Endothelial cell of umbilical vein (primary cell): ENCODE results near the gene SS18L1. TPM values are rescaled to one million over a fixed set of nuclear protein-coding genes. Genes with fewer than 3 reads are reported as not detected.

ENCODE experiments used
- BruUV-seq: library from RNA; stranded (reverse); fragments of 400-500 nt; replicated peaks from 2 replicates; lab custom pipeline; 2021; lab: Mats Ljungman, UMichigan
- CTCF ChIA-PET: fragments of 300-600, 350-600 bp; sonication (Branson Sonifier 250); formaldehyde crosslinking; loops from one replicate; lab custom pipeline; 2021; ENCODE audit warnings: antibody characterized with exemption, inconsistent platforms; lab: Charles Lee
- POLR2A ChIA-PET: fragments of 300-600, 350-600 bp; sonication (Branson Sonifier 250); formaldehyde crosslinking; loops from one replicate; lab custom pipeline; 2021; ENCODE audit warnings: antibody characterized with exemption, inconsistent platforms; lab: Charles Lee
- DNase-seq: peaks from one replicate; pipeline ENCODE4 v3.0.0-alpha.2; 2011; ENCODE audit warnings: low read depth, low spot score
- FAIRE-seq: peaks from 2 replicates; lab custom pipeline; 2011; peaks lifted over from hg19 to GRCh38; lab: Jason Lieb, UNC
- H2AFZ ChIP-seq: 2 replicates; pipeline ENCODE4 v1.6.0; 2012; ENCODE audit warnings: low read depth, low read length, control low read depth, inconsistent platforms
- H3K27ac ChIP-seq: 2 replicates; pipeline ENCODE4 v1.5.1; 2011; ENCODE audit warnings: low read depth, mild to moderate bottlenecking, control low read depth, low read length, moderate library complexity; ENCODE audit not compliant: insufficient read depth
- H3K27me3 ChIP-seq, 2 experiments: 2 replicates each; pipeline versions ENCODE4 v1.6.0 to v1.6.1; 2011; ENCODE audit warnings: low read length in 2 of 2, mixed read lengths in 1 of 2; ENCODE audit not compliant: control insufficient read depth in 2 of 2, insufficient read depth in 2 of 2
- H3K36me3 ChIP-seq, 2 experiments: 2 replicates in 1 of 2; 3 replicates in 1 of 2; pipeline ENCODE4 v1.5.1; 2011; ENCODE audit warnings: low read length in 2 of 2, mild to moderate bottlenecking in 1 of 2, moderate library complexity in 1 of 2; ENCODE audit not compliant: control insufficient read depth in 2 of 2, insufficient read depth in 2 of 2; ENCODE audit errors: extremely low read depth in 1 of 2
- H3K4me1 ChIP-seq: 3 replicates; pipeline ENCODE4 v1.5.1; 2011; ENCODE audit warnings: mild to moderate bottlenecking, low read length; ENCODE audit not compliant: control insufficient read depth, insufficient read depth; ENCODE audit errors: extremely low read depth
- H3K4me2 ChIP-seq: 2 replicates; pipeline ENCODE4 v1.6.1; 2011; ENCODE audit warnings: low read length, control low read depth, mixed read lengths; ENCODE audit not compliant: insufficient read depth
- H3K4me3 ChIP-seq, 3 experiments: fragments of 200-600 bp in 1 of 3; sonication (generic), shearing (Covaris generic) in 1 of 3; replicated peaks in 1 of 3; 2 replicates each; pipeline ENCODE4 v1.5.1; 2011 to 2016; ENCODE audit warnings: control low read depth in 3 of 3, low read length in 3 of 3, mild to moderate bottlenecking in 2 of 3, inconsistent platforms in 1 of 3, low read depth in 1 of 3, moderate library complexity in 1 of 3; ENCODE audit not compliant: insufficient read depth in 1 of 3
- H3K79me2 ChIP-seq: 2 replicates; pipeline ENCODE4 v1.6.0; 2012; ENCODE audit warnings: low read length, inconsistent platforms; ENCODE audit not compliant: control insufficient read depth, insufficient read depth
- H3K9ac ChIP-seq: replicated peaks from 2 replicates; pipeline ENCODE3; 2011; ENCODE audit warnings: low read length, control low read depth; ENCODE audit not compliant: insufficient read depth; ENCODE audit errors: extremely low read depth
- H3K9me1 ChIP-seq: replicated peaks from 3 replicates; pipeline ENCODE4 v1.6.0; 2011; ENCODE audit warnings: mild to moderate bottlenecking, low read length; ENCODE audit not compliant: control insufficient read depth, insufficient read depth; ENCODE audit errors: extremely low read depth
- H3K9me3 ChIP-seq: replicated peaks from 2 replicates; pipeline ENCODE4 v1.5.1; 2012; ENCODE audit warnings: low read length, inconsistent platforms; ENCODE audit not compliant: control insufficient read depth, insufficient read depth
- H4K20me1 ChIP-seq: replicated peaks from 2 replicates; pipeline ENCODE3; 2011; ENCODE audit warnings: mild to moderate bottlenecking, low read length; ENCODE audit not compliant: control insufficient read depth, insufficient read depth; ENCODE audit errors: extremely low read depth
- CTCF ChIP-seq, 2 donors: IDR thresholded peaks; 1 replicate in 1 of 2; 2 replicates in 1 of 2; pipeline ENCODE4 v1.5.1; 2011; ENCODE audit warnings: low read length in 2 of 2, mild to moderate bottlenecking in 2 of 2, moderate library complexity in 2 of 2, control low read depth in 1 of 2, inconsistent platforms in 1 of 2, low read depth in 1 of 2; ENCODE audit not compliant: insufficient read depth in 1 of 2; ENCODE audit errors: extremely low read depth in 1 of 2
- EZH2 ChIP-seq: IDR thresholded peaks from 2 replicates; pipeline ENCODE4 v1.6.1; 2012; ENCODE audit warnings: borderline replicate concordance, low read depth, mild to moderate bottlenecking, moderate library complexity, low read length, inconsistent platforms; ENCODE audit not compliant: severe bottlenecking
- FOS ChIP-seq: IDR thresholded peaks from 2 replicates; pipeline ENCODE4 v1.6.1; 2011; ENCODE audit warnings: mild to moderate bottlenecking, low read length, moderate library complexity, borderline replicate concordance; ENCODE audit not compliant: insufficient read depth
- GATA2 ChIP-seq: IDR thresholded peaks from 2 replicates; pipeline ENCODE4 v1.7.0; 2011; ENCODE audit warnings: low read depth, mild to moderate bottlenecking, moderate library complexity, mixed read lengths, low read length; ENCODE audit not compliant: insufficient read length, insufficient read depth
- JUN ChIP-seq: IDR thresholded peaks from 2 replicates; pipeline ENCODE4 v1.6.1; 2011; ENCODE audit warnings: borderline replicate concordance, low read depth; ENCODE audit not compliant: insufficient read length, insufficient read depth
- MAX ChIP-seq: IDR thresholded peaks from 2 replicates; pipeline ENCODE4 v1.6.1; 2011; ENCODE audit not compliant: insufficient read depth, insufficient read length
- MYC ChIP-seq: IDR thresholded peaks from one replicate; pipeline ENCODE4 v1.6.1; 2011; ENCODE audit warnings: mild to moderate bottlenecking, low read depth, low read length
- POLR2A ChIP-seq: IDR thresholded peaks from 2 replicates; pipeline ENCODE4 v1.6.1; 2012; ENCODE audit warnings: low read depth, mild to moderate bottlenecking, control low read depth, low read length
- POLR2AphosphoS5 ChIP-seq: IDR thresholded peaks from 2 replicates; pipeline ENCODE4 v1.6.1; 2012; ENCODE audit warnings: low read depth, mild to moderate bottlenecking, control low read depth, low read length, moderate library complexity; ENCODE audit not compliant: insufficient read depth
- dilution Hi-C: fragments of 300-500 bp; cut with MboI; formaldehyde crosslinking; loops from one replicate; pipeline ENCODE4 v1.15.0; 2019; ENCODE audit warnings: low sequenced_read_pairs; ENCODE audit not compliant: extremely low pct_ligation_motif_present
- intact Hi-C: fragments of 100-400 bp; cut with micrococcal nuclease; formaldehyde crosslinking; loops from one replicate; pipeline ENCODE4 v1.10.0; 2022
- polyA plus RNA-seq, 4 experiments: library from polyadenylated mRNA; depleted of rRNA in 3 of 4; stranded (reverse) in 3 of 4; unstranded in 1 of 4; fragments of >200 nt; gene quantifications; 2 replicates each; pipeline versions ENCODE4 v1.2.1 to v1.2.3, GENCODE V29; 2011 to 2012; ENCODE audit warnings: missing spikeins in 1 of 4
- total RNA-seq: library from RNA; stranded (reverse); gene quantifications from 2 replicates; pipeline ENCODE4 v1.2.3, GENCODE V29; 2021

Gene SS18L1
- total and polyA plus RNA-seq, 2 donors (not counting 3 experiments of a cell fraction or from before 2014, with no cell fraction given), result 15.4 to 21.7 TPM

- POLR2A ChIA-PET, result no interaction called here
- Histone ChIP-seq H3K9me3 (no peaks in the 10 kb centered on the region), H2AFZ (no peak overlapping the region), H4K20me1 (no peaks in the 10 kb centered on the region), H3K36me3 (peaks cover 2 to 26% of the 10 kb centered on the region in 2 experiments), H3K27me3 (no peaks in the 10 kb centered on the region), H3K4me1 (no peaks in the 10 kb centered on the region), H3K9me1 (no peaks in the 10 kb centered on the region), H3K4me3 (no peak overlapping the region), H3K4me2 (no peak overlapping the region), H3K27ac (no peak overlapping the region), H3K9ac (no peak overlapping the region), H3K79me2 (no peaks in the 10 kb centered on the region)
- no peak for FAIRE-seq
- CTCF ChIA-PET, result no interaction called here
- intact Hi-C loops (no loop called here), dilution Hi-C loops (no loop called here)
- TF ChIP-seq EZH2 (no peak), JUN (no peak), MAX (no peak), MYC (no peak), CTCF (IDR thresholded peaks at IDR 0.05; ENCODE audit: extremely low read depth in 1 of 2, insufficient read depth in 1 of 2, low read depth in 1 of 2, low read length in 2 of 2) (no peak), POLR2A (no peak), FOS (no peak), POLR2AphosphoS5 (no peak), GATA2 (no peak)
- no peak for DNase-seq
- BruUV-seq, result no TSS peak
These were observed 29.1 kb downstream of the SS18L1 start for GRCh38 chr20:62172666-62173065.
